HCT116 (cell line): Measurements from ENCODE around the gene FGD5. TPM values are rescaled to one million over a fixed set of nuclear protein-coding genes. Genes with fewer than 3 reads are reported as not detected.

Experiments used
- ATAC-seq: fragments of 200-7000 bp; cut with Tn5 transposase; 2 replicates; pipeline ENCODE4 v1.9.1; 2020; ENCODE audit warnings: mild to moderate bottlenecking, moderate library complexity
- BruUV-seq: library from RNA; stranded (reverse); fragments of 400-500 nt; replicated peaks from 2 replicates; lab custom pipeline; 2021; lab: Mats Ljungman, UMichigan
- CTCF ChIA-PET: fragments of 300-600 bp; sonication (Branson Sonifier 250); formaldehyde crosslinking; loops from one replicate; lab custom pipeline; 2021; ENCODE audit warnings: antibody characterized with exemption; lab: Charles Lee
- POLR2A ChIA-PET: fragments of 300-600, 350-600 bp; sonication (Branson Sonifier 250); formaldehyde crosslinking; loops from one replicate; lab custom pipeline; 2021; ENCODE audit warnings: antibody characterized with exemption; lab: Charles Lee
- RAD21 ChIA-PET, 2 experiments: fragments of 300-600 bp; sonication (Branson Sonifier 250); formaldehyde crosslinking; loops; one replicate each; lab custom pipeline; 2023; ENCODE audit warnings: low total read pairs in 2 of 2; ENCODE audit not compliant: uncharacterized antibody in 2 of 2, unreplicated experiment in 2 of 2, low non-redundant PET in 1 of 2; lab: Charles Lee
- DNase-seq: peaks from one replicate; pipeline ENCODE4 v3.0.0-alpha.2; 2010; ENCODE audit warnings: low read depth, low spot score
- H2AFZ ChIP-seq: fragments of 200-600 bp; shearing (Covaris generic), sonication (generic); 2 replicates; pipeline ENCODE4 v1.6.1; 2017; ENCODE audit warnings: low read depth, mixed run types, mixed read lengths, antibody characterized with exemption, low read length; ENCODE audit not compliant: poor library complexity, severe bottlenecking
- H3K27ac ChIP-seq: 2 replicates; pipeline ENCODE4 v1.5.1; 2012; ENCODE audit warnings: low read depth, low read length
- H3K27me3 ChIP-seq: fragments of 200-600 bp; sonication (generic); 2 replicates; pipeline ENCODE4 v1.6.1; 2016; ENCODE audit warnings: mixed run types, low read length, mixed read lengths; ENCODE audit not compliant: insufficient read depth
- H3K36me3 ChIP-seq, 2 experiments: fragments of 200-500 bp in 1 of 2; fragments of 200-600 bp in 1 of 2; sonication (Bioruptor generic) in 1 of 2; sonication (generic) in 1 of 2; 2 replicates each; pipeline versions ENCODE4 v1.5.1 to v1.6.1; 2014 to 2016; ENCODE audit warnings: low read length in 2 of 2, inconsistent platforms in 1 of 2, mixed read lengths in 1 of 2, mixed run types in 1 of 2; ENCODE audit not compliant: insufficient read depth in 2 of 2, control insufficient read depth in 1 of 2
- H3K4me1 ChIP-seq, 2 experiments: fragments of 200-600 bp in 1 of 2; sonication (generic) in 1 of 2; 2 replicates each; pipeline versions ENCODE4 v1.5.1 to v1.6.1; 2012 to 2017; ENCODE audit warnings: low read length in 2 of 2, inconsistent platforms in 1 of 2, mild to moderate bottlenecking in 1 of 2, mixed read lengths in 1 of 2, mixed run types in 1 of 2, moderate library complexity in 1 of 2; ENCODE audit not compliant: insufficient read depth in 2 of 2, control insufficient read depth in 1 of 2
- H3K4me2 ChIP-seq: fragments of 200-600 bp; sonication (generic); 2 replicates; pipeline ENCODE4 v1.6.1; 2017; ENCODE audit warnings: mixed run types, low read length, mixed read lengths
- H3K4me3 ChIP-seq, 2 experiments: fragments of 200-600 bp in 1 of 2; sonication (generic) in 1 of 2; replicated peaks in 1 of 2; 2 replicates each; pipeline ENCODE4 v1.5.1; 2011 to 2016; ENCODE audit warnings: low read length in 2 of 2, control low read depth in 1 of 2, low read depth in 1 of 2, mild to moderate bottlenecking in 1 of 2, mixed read lengths in 1 of 2, mixed run types in 1 of 2
- H3K79me2 ChIP-seq: fragments of 200-600 bp; sonication (generic); 2 replicates; pipeline ENCODE4 v1.6.1; 2017; ENCODE audit warnings: mild to moderate bottlenecking, mixed run types, low read length, moderate library complexity, mixed read lengths; ENCODE audit not compliant: insufficient read depth
- H3K9ac ChIP-seq: fragments of 200-600 bp; sonication (generic); 2 replicates; pipeline ENCODE4 v1.6.1; 2016; ENCODE audit warnings: low read length, mixed read lengths
- H3K9me2 ChIP-seq: fragments of 200-600 bp; sonication (generic), shearing (Covaris generic); 2 replicates; pipeline ENCODE4 v1.6.1; 2017; ENCODE audit warnings: mixed run types, mild to moderate bottlenecking, moderate library complexity; ENCODE audit not compliant: insufficient read depth
- H3K9me3 ChIP-seq, 2 experiments: fragments of 200-500 bp in 1 of 2; fragments of 200-600 bp in 1 of 2; sonication (Bioruptor generic) in 1 of 2; sonication (generic) in 1 of 2; 2 replicates each; pipeline ENCODE4 v1.6.1; 2014 to 2017; ENCODE audit warnings: low read length in 2 of 2, mixed read lengths in 2 of 2, inconsistent platforms in 1 of 2, low read depth in 1 of 2, mild to moderate bottlenecking in 1 of 2, mixed run types in 1 of 2, moderate library complexity in 1 of 2; ENCODE audit not compliant: control insufficient read depth in 1 of 2, insufficient read depth in 1 of 2
- H4K20me1 ChIP-seq: fragments of 200-600 bp; sonication (generic), shearing (Covaris generic); 2 replicates; pipeline ENCODE4 v1.6.1; 2017; ENCODE audit warnings: mixed run types, mild to moderate bottlenecking, moderate library complexity; ENCODE audit not compliant: insufficient read depth
- ATF3 ChIP-seq: IDR thresholded peaks from 2 replicates; pipeline ENCODE4 v1.6.1; 2012
- CBX3 ChIP-seq: IDR thresholded peaks from 2 replicates; pipeline ENCODE4 v1.6.1; 2012; ENCODE audit warnings: low read depth
- EGR1 ChIP-seq: IDR thresholded peaks from 2 replicates; pipeline ENCODE4 v1.6.1; 2012; ENCODE audit warnings: low read depth
- ELF1 ChIP-seq: IDR thresholded peaks from 2 replicates; pipeline ENCODE4 v1.6.1; 2012; ENCODE audit warnings: low read depth, borderline replicate concordance
- EZH2 ChIP-seq: fragments of 200-600 bp; sonication (generic); IDR thresholded peaks from 2 replicates; pipeline ENCODE4 v1.6.1; 2017; ENCODE audit warnings: antibody characterized with exemption, mixed run types
- EZH2phosphoT487 ChIP-seq: fragments of 200-600 bp; IDR thresholded peaks from 2 replicates; pipeline ENCODE4 v1.6.1; 2018; ENCODE audit warnings: antibody characterized with exemption, borderline replicate concordance
- MAX ChIP-seq: IDR thresholded peaks from 2 replicates; pipeline ENCODE4 v1.6.1; 2012
- POLR2A ChIP-seq: IDR thresholded peaks from 2 replicates; pipeline ENCODE4 v1.7.0; 2011; ENCODE audit warnings: borderline replicate concordance; ENCODE audit not compliant: insufficient read depth, insufficient read length; ENCODE audit errors: extremely low read depth
- RAD21 ChIP-seq: IDR thresholded peaks from 2 replicates; pipeline ENCODE4 v1.6.1; 2012; ENCODE audit warnings: low read depth, mild to moderate bottlenecking
- REST ChIP-seq: IDR thresholded peaks from 2 replicates; pipeline ENCODE4 v1.6.1; 2012; ENCODE audit warnings: low read depth
- SIN3A ChIP-seq: IDR thresholded peaks from 2 replicates; pipeline ENCODE4 v1.6.1; 2012; ENCODE audit warnings: low read depth
- SRF ChIP-seq: IDR thresholded peaks from 2 replicates; pipeline ENCODE4 v1.6.1; 2012; ENCODE audit warnings: low read depth
- ZFX ChIP-seq: fragments of 450-650 bp; IDR thresholded peaks from 2 replicates; pipeline ENCODE4 v1.6.1; 2017
- intact Hi-C: fragments of 100-400 bp; cut with micrococcal nuclease; formaldehyde crosslinking; loops from 2 replicates; pipeline ENCODE4 v1.10.0; 2022
- total RNA-seq: library from RNA; stranded (reverse); gene quantifications from one replicate; pipeline ENCODE4 v1.2.1, GENCODE V29; 2021; ENCODE audit not compliant: unreplicated experiment

FGD5 gene
- total RNA-seq, 1 experiment from 2014 or later, result 0.22 TPM

GRCh38 chr3:14921811-14922705 lies 103.3 kb downstream of the FGD5 start:
- ATAC-seq (no peak), DNase-seq (no peak)
- no peak overlapping the region for H3K4me2 ChIP-seq
- no peak overlapping the region for H2AFZ ChIP-seq
- CTCF ChIA-PET, result interaction anchor here (1.0 to 3.1 kb wide), 15 partner anchors 28 to 1265 kb away, joined by 3 to 19 read pairs (median 5); partner anchors contain the start of genes C3orf20 and CCDC174
- peaks cover 0 to 3% of the 10 kb centered on the region in 2 experiments; a peak in 1 of 4 replicates for H3K4me1 ChIP-seq
- BruUV-seq, result no TSS peak
- H3K9me3 ChIP-seq, result no peaks in the 10 kb centered on the region
- H3K27me3 ChIP-seq, result no peaks in the 10 kb centered on the region
- no peak overlapping the region for H3K27ac ChIP-seq
- TF ChIP-seq RAD21, result no peak
- TF ChIP-seq EZH2phosphoT487, result no peak
- TF ChIP-seq CBX3, result no peak
- no peak for TF ChIP-seq ZFX
- no peak for TF ChIP-seq POLR2A
- TF ChIP-seq EZH2, result no peak
- TF ChIP-seq MAX, result no peak
- TF ChIP-seq ATF3, result no peak
- no peak for TF ChIP-seq REST
- no peak for TF ChIP-seq SRF
- TF ChIP-seq ELF1, result no peak
- no peak for TF ChIP-seq SIN3A
- TF ChIP-seq EGR1, result no peak
- H4K20me1 ChIP-seq, result no peaks in the 10 kb centered on the region
- no peak overlapping the region for H3K4me3 ChIP-seq
- RAD21 ChIA-PET, result interaction anchor here (0.6 to 1.6 kb wide), 7 partner anchors 121 to 719 kb away, joined by 3 to 9 read pairs (median 3); no protein-coding TSS in a partner anchor
- no peaks in the 10 kb centered on the region for H3K9me2 ChIP-seq
- POLR2A ChIA-PET, result interaction anchor here (0.6 kb wide), 1 partner anchor 318 kb away, joined by 4 read pairs; no protein-coding TSS in a partner anchor
- H3K9ac ChIP-seq, result no peak overlapping the region
- no peaks in the 10 kb centered on the region for H3K36me3 ChIP-seq
- no peaks in the 10 kb centered on the region for H3K79me2 ChIP-seq
- intact Hi-C loops, result loop anchor here (1.0 to 10.0 kb wide), 9 partner anchors 131 to 1025 kb away; partner anchors contain the start of gene CAPN7
